GM12878 (cell line): ENCODE measurements around the gene GJA9. TPM values are rescaled to one million over a fixed set of nuclear protein-coding genes. Genes with fewer than 3 reads are reported as not detected.

ENCODE experiments used
- ATAC-seq: fragments of 200-7000 bp; cut with Tn5 transposase; 3 replicates; pipeline ENCODE4 v1.9.1; 2020; ENCODE audit warnings: mild to moderate bottlenecking, moderate library complexity
- BruUV-seq: library from RNA; stranded (reverse); fragments of 400-500 nt; replicated peaks from 2 replicates; lab custom pipeline; 2021; lab: Mats Ljungman, UMichigan
- CTCF ChIA-PET: fragments of 300-600 bp; sonication (Branson Sonifier 250); formaldehyde crosslinking; extraction: SDS; loops from one replicate; lab custom pipeline; 2021; ENCODE audit warnings: inconsistent platforms; lab: Yijun Ruan, JAX
- POLR2A ChIA-PET: fragments of 350-600 bp; formaldehyde crosslinking; extraction: SDS; loops from one replicate; lab custom pipeline; 2021; ENCODE audit warnings: inconsistent platforms; lab: Charles Lee
- RAD21 ChIA-PET: fragments of 300-600 bp; sonication (Branson Sonifier 250); formaldehyde crosslinking; loops from one replicate; lab custom pipeline; 2023; ENCODE audit warnings: antibody characterized with exemption; ENCODE audit not compliant: unreplicated experiment; lab: Charles Lee
- SMC1A ChIA-PET: fragments of 300-600 bp; sonication (Branson Sonifier 250); formaldehyde crosslinking; loops from one replicate; lab custom pipeline; 2023; ENCODE audit not compliant: unreplicated experiment, uncharacterized antibody; lab: Charles Lee
- DNase-seq: peaks from one replicate; pipeline ENCODE4 v3.0.0-alpha.2; 2011; ENCODE audit warnings: low read depth, low spot score
- FAIRE-seq: peaks from 3 replicates; lab custom pipeline; 2011; peaks lifted over from hg19 to GRCh38; lab: Jason Lieb, UNC
- H2AFZ ChIP-seq: 2 replicates; pipeline ENCODE4 v1.6.0; 2011; ENCODE audit warnings: low read depth, low read length, control low read depth; ENCODE audit not compliant: control insufficient read depth
- H3K27ac ChIP-seq: 2 replicates; pipeline ENCODE4 v1.5.1; 2011; ENCODE audit warnings: control low read depth; ENCODE audit not compliant: control insufficient read depth, insufficient read depth
- H3K27me3 ChIP-seq, 2 experiments: replicated peaks in 1 of 2; 2 replicates each; pipeline versions ENCODE4 v1.6.0 to v1.6.1; 2011; ENCODE audit warnings: low read length in 1 of 2; ENCODE audit not compliant: control insufficient read depth in 2 of 2, insufficient read depth in 2 of 2
- H3K36me3 ChIP-seq, 2 experiments: 2 replicates each; pipeline ENCODE4 v1.5.1; 2011; ENCODE audit warnings: low read length in 1 of 2; ENCODE audit not compliant: control insufficient read depth in 2 of 2, insufficient read depth in 2 of 2
- H3K4me1 ChIP-seq: 2 replicates; pipeline ENCODE4 v1.6.1; 2011; ENCODE audit warnings: mild to moderate bottlenecking, low read length, moderate library complexity, mixed read lengths; ENCODE audit not compliant: control insufficient read depth, insufficient read depth
- H3K4me2 ChIP-seq: 2 replicates; pipeline ENCODE4 v1.6.0; 2011; ENCODE audit warnings: control low read depth; ENCODE audit not compliant: control insufficient read depth, insufficient read depth
- H3K4me3 ChIP-seq: fragments of 200-600 bp; sonication (generic); 2 replicates; pipeline ENCODE4 v1.5.1; 2016
- H3K79me2 ChIP-seq: 2 replicates; pipeline ENCODE4 v1.6.0; 2011; ENCODE audit warnings: low read length; ENCODE audit not compliant: control insufficient read depth, insufficient read depth
- H3K9ac ChIP-seq: 2 replicates; pipeline ENCODE4 v1.8.0; 2011; ENCODE audit warnings: low read length, control low read depth, mixed read lengths; ENCODE audit not compliant: control insufficient read depth, insufficient read depth
- H3K9me3 ChIP-seq: replicated peaks from 3 replicates; pipeline ENCODE4 v1.5.1; 2011; ENCODE audit warnings: mild to moderate bottlenecking, low read length; ENCODE audit not compliant: control insufficient read depth, insufficient read depth
- H4K20me1 ChIP-seq: 2 replicates; pipeline ENCODE4 v1.6.0; 2011; ENCODE audit not compliant: control insufficient read depth, insufficient read depth
- CEBPB ChIP-seq, 2 experiments: fragments of 150-350 bp in 1 of 2; IDR thresholded peaks; 2 replicates each; pipeline ENCODE4 v1.6.1; 2012 to 2014; ENCODE audit warnings: low read depth in 2 of 2, low read length in 2 of 2, borderline replicate concordance in 1 of 2, inconsistent platforms in 1 of 2
- ELK1 ChIP-seq: IDR thresholded peaks from 2 replicates; pipeline ENCODE4 v1.6.1; 2012; ENCODE audit warnings: low read depth, low read length, improper control_type of control experiment
- LARP7 ChIP-seq: fragments of 450-650 bp; IDR thresholded peaks from 2 replicates; pipeline ENCODE4 v1.6.1; 2017; ENCODE audit warnings: mild to moderate bottlenecking
- MXI1 ChIP-seq: fragments of 150-350 bp; IDR thresholded peaks from 2 replicates; pipeline ENCODE4 v1.6.1; 2011; ENCODE audit warnings: low read depth, mild to moderate bottlenecking, inconsistent platforms, low read length, improper control_type of control experiment
- NRF1 ChIP-seq: conservative IDR thresholded peaks from 2 replicates; pipeline ENCODE4 v1.6.1; 2011; ENCODE audit warnings: mild to moderate bottlenecking, low read depth, low read length, improper control_type of control experiment
- RAD21 ChIP-seq: IDR thresholded peaks from 2 replicates; pipeline ENCODE4 v1.6.1; 2011; ENCODE audit warnings: mild to moderate bottlenecking, low read depth, low read length, moderate library complexity; ENCODE audit not compliant: insufficient read depth
- SMAD5 ChIP-seq: IDR thresholded peaks from 2 replicates; pipeline ENCODE4 v1.6.1; 2016; ENCODE audit warnings: antibody characterized with exemption, low read depth
- SMARCA5 ChIP-seq: fragments of 450-650 bp; IDR thresholded peaks from 2 replicates; pipeline ENCODE4 v1.6.1; 2017; ENCODE audit warnings: mild to moderate bottlenecking
- YBX1 ChIP-seq: fragments of 450-650 bp; IDR thresholded peaks from 2 replicates; pipeline ENCODE4 v1.6.1; 2016; ENCODE audit warnings: antibody characterized with exemption
- ZNF207 ChIP-seq: fragments of 450-650 bp; IDR thresholded peaks from 2 replicates; pipeline ENCODE4 v1.6.1; 2014; ENCODE audit warnings: antibody characterized with exemption, mild to moderate bottlenecking, borderline replicate concordance
- ZNF274 ChIP-seq: IDR thresholded peaks from one replicate; pipeline ENCODE4 v1.8.0; 2011; ENCODE audit not compliant: insufficient read length, insufficient read depth
- ZNF592 ChIP-seq: fragments of 450-650 bp; IDR thresholded peaks from 2 replicates; pipeline ENCODE4 v1.6.1; 2017; ENCODE audit warnings: mild to moderate bottlenecking, moderate library complexity
- ZZZ3 ChIP-seq: IDR thresholded peaks from 2 replicates; pipeline ENCODE4 v1.6.1; 2011; ENCODE audit warnings: low read depth; ENCODE audit not compliant: control insufficient read depth, insufficient read length
- WGBS: methylation state at CpG from one replicate; pipeline ENCODE4 v1.1.6; 2016; ENCODE audit warnings: low lambda C conversion rate; ENCODE audit not compliant: insufficient replicate concordance, insufficient coverage; ENCODE audit errors: missing lambda C conversion rate; 5-methylcytosine and 5-hydroxymethylcytosine counted together
- in situ Hi-C: fragments of 300-500 bp; cut with MboI; formaldehyde crosslinking; loops from 9 replicates; pipeline ENCODE4 v1.14.3; 2018; ENCODE audit warnings: mixed read lengths
- intact Hi-C: fragments of 100-400 bp; cut with micrococcal nuclease; formaldehyde crosslinking; loops from one replicate; pipeline ENCODE4 v1.14.2; 2022; ENCODE audit not compliant: unreplicated experiment
- polyA plus RNA-seq, 11 experiments: library from polyadenylated mRNA; depleted of rRNA in 4 of 11; unstranded in 6 of 11; stranded (reverse) in 5 of 11; fragments of >200 nt; fragmentation: Nextera tagmentation in 4 of 11; fragmentation: Illumina TruSeq in 1 of 11; extraction: Ambion mirVana in 4 of 11; extraction: Trizol in 1 of 11; gene quantifications; 1 replicate in 1 of 11; 2 replicates in 10 of 11; pipeline versions ENCODE4 v1.2.1 to v1.2.3, GENCODE V29; 2011 to 2016; ENCODE audit warnings: inconsistent platforms in 2 of 11, missing spikeins in 2 of 11, low read depth in 1 of 11
- total RNA-seq, 4 experiments: library from RNA; depleted of rRNA in 3 of 4; stranded (reverse); fragments of >200 nt in 3 of 4; fragmentation: Illumina TruSeq in 1 of 4; extraction: Trizol in 1 of 4; gene quantifications; 2 replicates each; pipeline versions ENCODE4 v1.2.1 to v1.2.3, GENCODE V29; 2013 to 2021

GJA9 gene
- total and polyA plus RNA-seq, 10 of the 15 experiments (the other 5 are each of a cell fraction or from before 2014, with no cell fraction given), result 0.13 TPM; not detected in 9

GRCh38 chr1:38832370-38832734 lies 49.0 kb downstream of the GJA9 start:
- no peak for ATAC-seq
- no peaks in the 10 kb centered on the region for H3K36me3 ChIP-seq
- in situ Hi-C loops, result loop anchor here (25.0 kb wide), 1 partner anchor 945 kb away; no protein-coding TSS in a partner anchor
- H3K4me3 ChIP-seq, result no peak overlapping the region
- intact Hi-C loops, result no loop called here
- H3K79me2 ChIP-seq, result no peaks in the 10 kb centered on the region
- no peak overlapping the region for H3K9ac ChIP-seq
- CTCF ChIA-PET, result interaction anchor here (0.7 to 4.6 kb wide), 10 partner anchors 9 to 814 kb away, joined by 3 to 33 read pairs (median 4); no protein-coding TSS in a partner anchor
- no peak overlapping the region for H3K4me2 ChIP-seq
- TF ChIP-seq RAD21 (no peak), YBX1 (no peak), CEBPB (IDR thresholded peaks at IDR 0.05; ENCODE audit: borderline replicate concordance in 1 of 2, low read depth in 2 of 2, low read length in 2 of 2) (no peak), ZZZ3 (no peak), ZNF592 (no peak), LARP7 (no peak), SMARCA5 (no peak), ELK1 (no peak), ZNF207 (no peak), SMAD5 (no peak), ZNF274 (no peak), NRF1 (no peak), MXI1 (no peak)
- BruUV-seq, result no TSS peak
- no peak overlapping the region for H2AFZ ChIP-seq
- DNase-seq, result no peak
- 48% methylated on average over 3 of the region's 3 CpGs for WGBS
- POLR2A ChIA-PET, result interaction anchor here (0.5 kb wide), 1 partner anchor 830 kb away, joined by 4 read pairs; no protein-coding TSS in a partner anchor
- peaks cover 0 to 2% of the 10 kb centered on the region in 2 experiments; a peak in 2 of 4 replicates for H3K27me3 ChIP-seq
- SMC1A ChIA-PET, result interaction anchor here (0.6 to 2.9 kb wide), 7 partner anchors 9 to 805 kb away, joined by 3 to 11 read pairs (median 4); no protein-coding TSS in a partner anchor
- RAD21 ChIA-PET, result interaction anchor here (0.5 to 0.8 kb wide), 2 partner anchors 75 to 791 kb away, joined by 3 read pairs; no protein-coding TSS in a partner anchor
- H3K27ac ChIP-seq, result no peak overlapping the region
- no peak for FAIRE-seq
- no peaks in the 10 kb centered on the region for H3K9me3 ChIP-seq
- no peaks in the 10 kb centered on the region for H4K20me1 ChIP-seq
- H3K4me1 ChIP-seq, result no peaks in the 10 kb centered on the region
